ENCODE results near the gene PDIA5. TPM values are rescaled to one million over a fixed set of nuclear protein-coding genes. Genes with fewer than 3 reads are reported as not detected.

PDIA5 gene
- total RNA-seq, 1 donor, result 3.4 TPM

DNA sequence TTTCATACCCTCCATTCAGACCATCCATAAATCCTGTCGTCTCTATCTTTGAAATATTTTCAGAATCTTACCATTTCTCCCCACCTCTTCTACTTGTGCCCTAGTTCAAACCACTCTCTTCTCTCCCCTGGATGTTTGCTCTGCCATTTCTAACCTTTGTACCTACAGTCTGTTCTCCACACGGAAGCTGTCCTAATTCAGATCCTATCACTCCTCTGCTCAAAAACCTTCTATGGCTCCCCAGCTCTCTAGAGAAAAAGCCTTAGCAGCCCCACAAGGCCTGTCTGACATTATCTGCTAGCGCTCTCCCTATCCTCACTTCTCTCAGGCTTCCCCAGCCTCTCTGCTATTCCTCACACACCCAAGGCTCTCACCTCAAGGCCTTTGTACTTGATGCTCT lies 34.8 kb upstream of the PDIA5 start:
- Histone ChIP-seq H3K9me3 (ENCODE audit: low read depth, low read length) (no peaks in the 10 kb centered on the region), H3K4me1 (ENCODE audit: insufficient read depth, low read length) (peaks cover 27% of the 10 kb centered on the region), H3K4me3 (ENCODE audit: low read length) (no peak overlapping the region), H3K27me3 (ENCODE audit: insufficient read depth, low read length) (peaks cover 54% of the 10 kb centered on the region)

DNA sequence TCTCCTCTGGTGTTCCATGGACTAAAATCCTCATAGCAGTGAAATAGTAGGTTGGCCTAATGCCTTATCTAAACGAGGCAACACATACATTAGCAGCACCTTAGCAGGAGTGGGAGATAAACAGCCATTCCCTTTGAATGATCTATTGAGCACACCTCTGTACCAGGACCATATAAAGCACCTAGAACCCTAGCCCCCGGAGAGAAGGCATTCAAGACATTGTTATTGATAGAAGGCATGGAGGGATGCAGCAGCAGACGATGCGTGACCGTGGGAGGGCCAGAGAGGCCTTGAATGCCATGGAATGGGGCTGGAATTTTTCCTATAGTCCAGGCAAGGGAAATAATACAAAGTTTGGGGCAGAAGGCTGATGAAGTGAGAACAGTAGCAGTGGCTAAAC lies 32.7 kb upstream of the PDIA5 start:
- Histone ChIP-seq H3K27me3 (ENCODE audit: insufficient read depth, low read length) (peaks cover 34% of the 10 kb centered on the region), H3K4me3 (ENCODE audit: low read length) (no peak overlapping the region), H3K4me1 (ENCODE audit: insufficient read depth, low read length) (peaks cover 15% of the 10 kb centered on the region), H3K9me3 (ENCODE audit: low read depth, low read length) (no peaks in the 10 kb centered on the region)

DNA sequence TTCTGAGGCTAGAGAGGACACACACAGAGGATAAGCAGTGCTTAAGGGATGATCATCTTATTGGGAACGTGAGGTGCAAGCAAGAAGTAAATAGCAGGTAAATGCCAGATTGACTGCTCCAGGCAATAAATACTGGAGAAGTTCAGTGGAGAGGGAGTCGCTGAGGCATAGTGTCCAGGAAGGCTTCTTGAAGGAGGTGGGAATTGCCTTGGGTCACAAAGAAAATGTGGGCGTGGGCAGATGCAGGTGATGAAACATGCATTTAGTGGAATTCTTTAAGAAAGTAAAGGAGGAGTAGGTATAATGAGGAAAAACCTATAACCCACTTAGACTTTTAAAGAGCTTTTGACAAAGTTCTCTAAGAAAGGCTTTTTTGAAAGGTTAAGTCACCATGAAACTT lies 31.8 kb upstream of the PDIA5 start:
- Histone ChIP-seq H3K27me3 (ENCODE audit: insufficient read depth, low read length) (peaks cover 25% of the 10 kb centered on the region), H3K4me3 (ENCODE audit: low read length) (no peak overlapping the region), H3K4me1 (ENCODE audit: insufficient read depth, low read length) (peaks cover 15% of the 10 kb centered on the region), H3K9me3 (ENCODE audit: low read depth, low read length) (no peaks in the 10 kb centered on the region)

DNA sequence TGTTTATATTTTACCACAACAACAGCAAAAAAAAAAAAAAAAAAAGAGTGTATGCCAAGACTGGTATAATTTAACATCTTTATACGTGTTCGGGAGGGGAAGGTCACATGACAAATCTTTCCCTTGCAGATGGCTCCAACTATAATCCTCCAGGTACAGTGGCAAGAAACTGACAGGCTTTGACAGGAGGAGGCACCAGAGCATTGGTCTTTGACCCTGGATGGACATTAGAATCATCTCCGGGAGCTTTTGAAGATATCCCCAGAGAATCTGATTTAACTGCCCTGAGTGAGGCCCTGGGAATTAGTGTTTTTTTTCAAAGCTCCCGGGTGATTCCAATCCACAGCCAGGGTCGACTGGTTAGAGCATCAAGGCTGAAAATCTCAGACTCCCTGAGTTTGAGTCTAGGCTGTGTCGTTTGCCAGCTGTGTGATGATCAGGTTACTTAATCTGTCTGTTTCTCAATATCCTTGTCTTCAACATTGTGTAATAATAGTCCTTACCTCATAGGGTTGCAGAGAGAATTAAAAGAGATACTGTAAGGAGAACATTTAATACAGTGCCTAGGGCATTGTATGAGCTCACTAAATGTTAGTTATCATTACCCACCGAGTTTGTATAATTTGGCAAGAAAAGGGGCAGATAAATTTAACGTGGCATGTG lies 30.3 kb upstream of the PDIA5 start:
- H3K9me3 ChIP-seq (ENCODE audit: low read depth, low read length), result no peaks in the 10 kb centered on the region
- peaks cover 11% of the 10 kb centered on the region for H3K27me3 ChIP-seq (ENCODE audit: insufficient read depth, low read length)
- peaks cover 15% of the 10 kb centered on the region for H3K4me1 ChIP-seq (ENCODE audit: insufficient read depth, low read length)
- no peak overlapping the region for H3K4me3 ChIP-seq (ENCODE audit: low read length)

DNA sequence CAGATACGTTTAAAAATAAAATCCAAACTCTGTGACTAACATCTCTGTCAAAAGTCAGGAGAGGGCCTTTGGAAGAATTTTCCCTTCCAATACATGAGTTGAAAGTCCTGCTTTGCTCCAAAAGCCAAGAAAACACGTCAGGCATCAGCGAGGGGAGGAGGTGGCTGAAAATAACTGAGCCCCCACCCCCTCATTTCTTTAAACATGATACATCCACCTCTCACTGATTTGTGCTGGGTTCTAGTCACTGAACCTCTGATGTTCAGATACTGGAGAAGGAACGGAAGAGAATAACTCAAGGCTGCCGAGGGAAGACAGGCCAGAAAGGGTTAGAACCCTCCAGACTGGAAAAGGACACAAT lies 29.8 kb upstream of the PDIA5 start:
- peaks cover 6% of the 10 kb centered on the region for H3K27me3 ChIP-seq (ENCODE audit: insufficient read depth, low read length)
- H3K4me1 ChIP-seq (ENCODE audit: insufficient read depth, low read length), result peaks cover 15% of the 10 kb centered on the region
- H3K9me3 ChIP-seq (ENCODE audit: low read depth, low read length), result no peaks in the 10 kb centered on the region
- H3K4me3 ChIP-seq (ENCODE audit: low read length), result no peak overlapping the region

DNA sequence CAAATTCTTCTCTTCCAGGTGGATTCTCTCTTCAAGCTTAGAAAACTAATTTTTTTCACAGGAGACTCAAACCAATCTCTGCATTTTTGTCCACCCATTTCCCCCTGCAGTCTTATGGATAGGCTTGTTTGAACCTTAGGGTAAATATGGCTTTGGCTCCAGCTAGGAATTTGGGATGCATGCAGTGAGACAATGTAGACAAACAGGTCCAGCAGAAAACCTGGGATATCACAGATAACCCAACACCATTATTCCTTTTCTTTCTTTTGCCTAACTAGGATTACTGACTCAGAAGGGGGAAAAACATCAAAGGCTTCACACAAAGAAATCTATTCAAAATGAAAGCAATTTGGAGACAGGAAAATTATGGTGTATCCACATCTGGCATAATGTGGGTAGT lies 28.1 kb upstream of the PDIA5 start:
- Histone ChIP-seq H3K4me1 (ENCODE audit: insufficient read depth, low read length) (peaks cover 15% of the 10 kb centered on the region), H3K27me3 (ENCODE audit: insufficient read depth, low read length) (peaks cover 5% of the 10 kb centered on the region), H3K4me3 (ENCODE audit: low read length) (no peak overlapping the region), H3K9me3 (ENCODE audit: low read depth, low read length) (no peaks in the 10 kb centered on the region)

DNA sequence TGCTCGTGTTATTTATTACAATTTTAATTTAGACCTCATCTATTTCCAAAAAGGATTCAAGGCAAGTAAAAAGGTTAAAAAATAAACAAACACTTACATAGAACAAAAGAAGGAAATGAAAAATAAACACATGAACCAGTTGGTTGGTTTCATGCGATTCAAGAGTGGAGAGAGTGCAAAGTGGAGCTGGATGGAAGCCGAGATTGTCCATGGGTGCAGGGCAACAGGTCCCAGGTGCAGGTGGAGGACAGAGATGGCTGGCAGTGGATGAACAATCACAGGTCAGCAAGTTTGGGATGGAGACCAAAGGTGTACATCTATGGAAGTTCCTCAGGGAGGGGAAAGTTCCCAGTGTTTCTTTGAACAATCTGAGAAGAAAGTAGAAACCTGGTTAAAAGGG lies 27.6 kb upstream of the PDIA5 start:
- H3K27me3 ChIP-seq (ENCODE audit: insufficient read depth, low read length), result peaks cover 3% of the 10 kb centered on the region
- no peaks in the 10 kb centered on the region for H3K9me3 ChIP-seq (ENCODE audit: low read depth, low read length)
- peaks cover 15% of the 10 kb centered on the region for H3K4me1 ChIP-seq (ENCODE audit: insufficient read depth, low read length)
- no peak overlapping the region for H3K4me3 ChIP-seq (ENCODE audit: low read length)

DNA sequence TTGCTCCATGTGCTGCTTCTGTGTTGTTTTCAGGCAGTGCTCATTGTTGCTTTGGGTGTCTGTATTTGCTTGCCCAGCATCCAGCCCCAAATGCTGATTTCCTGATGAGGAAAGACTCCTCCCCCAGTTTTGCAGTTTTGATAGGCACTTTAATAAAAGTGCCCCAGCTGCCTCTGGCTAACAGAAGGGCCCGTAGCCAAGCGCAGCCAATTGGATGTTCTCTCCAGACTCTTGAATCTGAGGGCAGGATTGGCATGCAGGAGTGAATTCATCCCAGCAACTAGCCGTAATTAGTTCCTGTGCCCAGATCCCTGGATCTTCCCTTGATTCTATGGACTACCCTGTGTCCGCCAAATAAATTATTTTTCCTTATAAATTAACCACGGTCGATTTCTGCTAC lies 24.4 kb upstream of the PDIA5 start:
- H3K4me1 ChIP-seq (ENCODE audit: insufficient read depth, low read length), result no peaks in the 10 kb centered on the region
- H3K27me3 ChIP-seq (ENCODE audit: insufficient read depth, low read length), result no peaks in the 10 kb centered on the region

DNA sequence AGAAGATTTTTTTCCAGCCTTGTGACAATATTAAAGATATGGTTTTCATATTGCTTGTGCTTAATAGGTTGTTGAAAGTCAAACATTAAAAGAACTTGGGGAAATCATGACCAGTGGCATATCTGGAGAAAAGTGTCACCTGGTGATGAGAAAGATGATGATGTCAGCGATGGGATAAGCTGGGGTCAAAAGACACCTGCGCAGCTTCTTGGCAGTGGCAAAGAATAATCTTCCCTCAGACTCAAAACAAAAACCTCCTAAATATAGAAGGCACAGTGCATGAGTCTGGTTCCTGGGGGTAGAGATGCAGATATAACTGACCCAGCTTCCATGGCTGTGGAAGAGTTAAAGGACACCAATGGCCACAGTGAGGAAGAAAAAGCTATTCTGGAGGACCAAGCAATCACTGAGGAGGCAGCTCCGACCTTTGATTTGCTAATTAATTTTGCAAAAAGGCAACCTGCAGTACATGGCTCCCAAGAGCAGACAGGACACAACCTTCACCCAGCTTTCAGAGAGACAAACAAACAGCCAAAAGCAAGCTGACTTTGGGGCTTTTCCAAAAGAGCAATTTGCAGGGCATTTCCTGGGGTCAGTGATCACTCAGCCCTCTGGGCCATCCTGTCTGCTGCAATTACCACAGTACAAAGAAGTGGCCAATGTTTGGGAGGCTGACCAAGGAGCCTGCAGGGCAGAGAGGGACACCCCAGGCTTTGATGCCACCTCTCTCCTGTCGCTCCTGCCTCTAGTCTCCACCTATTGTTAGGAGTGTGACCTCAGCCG lies 21.7 kb upstream of the PDIA5 start:
- Histone ChIP-seq H3K4me1 (ENCODE audit: insufficient read depth, low read length) (no peaks in the 10 kb centered on the region), H3K27me3 (ENCODE audit: insufficient read depth, low read length) (no peaks in the 10 kb centered on the region), H3K9me3 (ENCODE audit: low read depth, low read length) (no peaks in the 10 kb centered on the region), H3K4me3 (ENCODE audit: low read length) (no peak overlapping the region)

More for the DNA sequence above, 24.4 kb upstream of the PDIA5 start:
- Histone ChIP-seq H3K4me3 (ENCODE audit: low read length) (no peak overlapping the region), H3K9me3 (ENCODE audit: low read depth, low read length) (no peaks in the 10 kb centered on the region)

DNA sequence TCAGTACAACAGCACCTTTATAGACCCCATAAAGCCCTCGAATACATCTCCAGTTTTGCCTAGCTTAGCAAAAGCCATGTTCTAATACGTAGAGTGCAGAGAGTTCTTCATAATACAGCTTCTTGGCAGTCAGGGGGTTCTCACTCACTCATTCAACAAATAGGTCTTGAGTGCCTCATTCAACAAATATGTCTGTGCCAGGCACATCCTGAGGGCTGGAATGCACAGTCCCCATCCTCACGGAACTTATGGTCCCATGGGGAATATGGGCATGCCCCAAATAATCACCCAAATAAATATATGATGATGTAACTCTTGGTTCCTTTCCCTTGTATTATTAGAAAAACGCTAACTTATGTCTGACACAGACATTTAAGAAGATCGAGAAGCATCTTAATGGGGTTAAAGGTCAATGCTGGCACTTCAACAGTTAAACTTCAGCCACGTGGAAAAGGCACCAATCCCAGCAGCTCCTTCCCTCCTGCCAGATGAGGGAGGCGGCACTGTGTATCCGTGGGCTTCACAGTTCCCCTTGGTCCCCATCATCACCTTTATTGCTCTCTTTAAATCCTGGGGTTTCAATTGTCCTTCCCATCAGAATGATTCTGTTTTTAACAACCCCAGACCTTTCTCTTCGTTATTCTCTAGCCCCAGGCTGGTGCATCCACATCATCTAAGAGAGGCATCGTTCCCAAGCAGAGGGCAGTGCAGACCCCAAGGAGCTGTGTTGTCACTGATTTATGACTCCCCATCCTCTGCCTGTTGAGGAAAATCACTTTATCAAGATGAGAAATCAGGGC lies 20.4 kb upstream of the PDIA5 start:
- no peaks in the 10 kb centered on the region for H3K4me1 ChIP-seq (ENCODE audit: insufficient read depth, low read length)
- H3K27me3 ChIP-seq (ENCODE audit: insufficient read depth, low read length), result no peaks in the 10 kb centered on the region
- no peaks in the 10 kb centered on the region for H3K9me3 ChIP-seq (ENCODE audit: low read depth, low read length)
- no peak overlapping the region for H3K4me3 ChIP-seq (ENCODE audit: low read length)

DNA sequence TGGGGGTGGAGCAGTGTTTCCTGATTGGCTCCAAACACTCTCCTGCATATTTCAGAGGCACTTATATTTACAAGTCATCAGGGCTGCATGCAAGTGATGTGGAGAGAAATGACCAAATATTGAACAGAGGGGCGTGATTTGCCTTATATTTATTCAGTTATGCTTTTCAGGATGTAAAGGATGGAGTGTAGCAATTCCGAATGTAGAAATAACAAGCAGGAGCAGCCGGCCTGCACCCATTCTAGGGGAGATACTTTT lies 19.8 kb upstream of the PDIA5 start:
- no peak overlapping the region for H3K4me3 ChIP-seq (ENCODE audit: low read length)
- H3K9me3 ChIP-seq (ENCODE audit: low read depth, low read length), result no peaks in the 10 kb centered on the region
- no peaks in the 10 kb centered on the region for H3K27me3 ChIP-seq (ENCODE audit: insufficient read depth, low read length)
- H3K4me1 ChIP-seq (ENCODE audit: insufficient read depth, low read length), result no peaks in the 10 kb centered on the region

DNA sequence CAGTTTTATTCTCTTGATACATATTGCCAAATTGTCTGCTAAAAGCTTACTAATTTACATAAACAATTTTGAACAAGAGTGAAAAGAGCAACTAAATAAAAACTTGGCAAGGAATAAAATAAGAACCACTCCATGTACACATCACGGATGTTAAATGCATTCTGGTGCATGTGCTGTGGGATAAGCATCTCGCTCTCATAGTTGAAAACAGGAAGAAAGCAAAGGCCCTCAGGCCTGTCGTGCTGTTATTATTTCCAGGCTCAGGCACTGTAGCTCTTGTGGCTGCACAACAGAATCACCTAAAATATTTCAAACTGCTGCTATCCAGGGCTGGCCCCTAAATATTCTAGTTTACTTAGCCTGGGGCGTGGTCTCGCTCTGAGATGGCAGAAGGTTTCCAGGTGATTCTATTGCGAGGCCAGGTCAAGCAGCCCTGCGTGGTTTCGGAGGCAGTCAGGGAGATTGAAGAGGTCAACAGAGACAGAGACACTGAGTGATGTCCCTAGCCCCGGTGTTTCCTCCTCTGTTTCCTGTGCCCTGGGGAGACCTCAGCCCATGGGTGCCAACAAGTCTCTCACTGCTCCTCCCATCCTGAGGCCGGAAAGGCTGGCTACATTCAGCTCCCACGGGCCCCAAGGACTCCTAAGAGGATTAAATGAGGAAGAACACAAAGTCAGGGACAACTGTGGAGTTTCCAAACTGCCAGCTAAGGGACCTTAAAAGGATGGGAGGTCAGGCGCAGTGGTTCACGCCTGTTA lies 18.2 kb upstream of the PDIA5 start:
- Histone ChIP-seq H3K4me1 (ENCODE audit: insufficient read depth, low read length) (no peaks in the 10 kb centered on the region), H3K4me3 (ENCODE audit: low read length) (no peak overlapping the region), H3K27me3 (ENCODE audit: insufficient read depth, low read length) (no peaks in the 10 kb centered on the region), H3K9me3 (ENCODE audit: low read depth, low read length) (no peaks in the 10 kb centered on the region)

DNA sequence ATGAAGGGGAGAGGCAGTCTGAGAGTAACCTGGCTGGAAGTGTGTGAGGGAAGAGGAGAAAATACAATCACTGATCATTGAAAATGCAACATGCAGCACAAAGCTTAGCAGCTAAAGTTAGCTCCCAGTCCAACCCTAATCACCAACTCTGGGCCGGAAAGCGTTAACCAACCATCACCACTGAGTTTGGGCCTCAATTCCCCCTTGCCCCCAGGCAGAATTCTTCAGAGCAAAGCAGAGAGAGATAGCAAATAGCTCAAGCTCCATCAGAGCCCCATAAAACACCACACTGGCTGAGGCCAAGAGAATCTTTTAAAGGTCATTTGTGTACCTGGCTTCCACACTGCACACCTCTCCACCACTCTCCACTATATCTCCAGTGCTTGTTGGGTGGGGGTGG lies 16.2 kb upstream of the PDIA5 start:
- Histone ChIP-seq H3K9me3 (ENCODE audit: low read depth, low read length) (no peaks in the 10 kb centered on the region), H3K4me3 (ENCODE audit: low read length) (no peak overlapping the region), H3K4me1 (ENCODE audit: insufficient read depth, low read length) (no peaks in the 10 kb centered on the region), H3K27me3 (ENCODE audit: insufficient read depth, low read length) (no peaks in the 10 kb centered on the region)

DNA sequence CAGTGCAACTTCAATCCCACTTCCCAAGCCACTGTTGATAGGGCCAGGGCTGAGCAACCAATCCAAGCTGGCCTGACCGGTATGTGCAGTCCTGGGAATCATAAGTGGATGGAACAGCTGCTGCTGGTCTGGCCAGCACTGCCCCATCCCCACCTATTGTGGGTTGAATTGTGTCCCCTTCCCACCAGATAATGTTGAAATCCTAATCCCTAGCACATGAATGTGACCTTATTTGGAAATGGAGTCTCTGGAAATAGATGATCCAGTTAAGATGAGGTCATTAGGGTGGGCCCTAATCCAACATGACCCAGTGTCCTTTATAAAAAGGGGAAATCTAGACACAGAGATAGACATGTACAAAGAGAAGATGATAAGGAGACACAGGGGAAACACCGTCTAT lies 13.7 kb upstream of the PDIA5 start:
- Histone ChIP-seq H3K4me3 (ENCODE audit: low read length) (no peak overlapping the region), H3K27me3 (ENCODE audit: insufficient read depth, low read length) (no peaks in the 10 kb centered on the region), H3K9me3 (ENCODE audit: low read depth, low read length) (no peaks in the 10 kb centered on the region), H3K4me1 (ENCODE audit: insufficient read depth, low read length) (no peaks in the 10 kb centered on the region)

DNA sequence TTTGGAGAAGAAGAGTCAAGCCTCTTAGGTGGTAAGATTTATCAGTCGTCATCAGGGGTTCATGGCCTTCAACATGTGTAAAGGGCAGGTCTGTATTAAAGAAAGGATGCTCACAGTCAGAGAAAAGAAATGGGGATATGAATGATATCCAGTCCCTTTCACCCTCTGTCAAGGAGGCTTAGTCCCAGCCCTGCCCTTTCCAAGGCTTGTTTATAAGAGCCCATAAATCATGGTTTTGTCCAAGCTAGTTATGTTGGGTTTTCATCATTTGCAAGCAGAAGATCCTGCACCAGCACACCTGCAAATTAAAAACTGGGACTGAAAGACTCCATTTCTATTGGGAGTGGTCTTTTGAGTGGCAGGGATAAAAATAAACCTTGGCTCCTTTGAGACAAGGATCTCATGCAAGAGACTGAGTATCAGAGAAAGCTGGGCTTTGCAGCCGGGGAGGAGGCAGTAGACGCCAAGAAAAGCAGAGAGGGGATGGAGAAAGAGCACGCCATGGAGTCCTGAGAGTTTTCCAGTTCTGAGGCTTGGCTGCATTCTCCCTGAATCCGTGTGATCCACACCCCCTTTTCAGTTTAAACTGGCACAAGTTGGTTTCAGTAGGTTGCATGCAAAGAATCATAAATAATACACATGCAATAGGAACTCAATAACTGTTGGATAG lies 12.6 kb upstream of the PDIA5 start:
- no peaks in the 10 kb centered on the region for H3K9me3 ChIP-seq (ENCODE audit: low read depth, low read length)
- H3K4me1 ChIP-seq (ENCODE audit: insufficient read depth, low read length), result no peaks in the 10 kb centered on the region
- H3K4me3 ChIP-seq (ENCODE audit: low read length), result no peak overlapping the region
- H3K27me3 ChIP-seq (ENCODE audit: insufficient read depth, low read length), result no peaks in the 10 kb centered on the region

Data from mononuclear cell (primary cell).